ENCODE results near the gene NLGN3.

NLGN3 gene

DNA sequence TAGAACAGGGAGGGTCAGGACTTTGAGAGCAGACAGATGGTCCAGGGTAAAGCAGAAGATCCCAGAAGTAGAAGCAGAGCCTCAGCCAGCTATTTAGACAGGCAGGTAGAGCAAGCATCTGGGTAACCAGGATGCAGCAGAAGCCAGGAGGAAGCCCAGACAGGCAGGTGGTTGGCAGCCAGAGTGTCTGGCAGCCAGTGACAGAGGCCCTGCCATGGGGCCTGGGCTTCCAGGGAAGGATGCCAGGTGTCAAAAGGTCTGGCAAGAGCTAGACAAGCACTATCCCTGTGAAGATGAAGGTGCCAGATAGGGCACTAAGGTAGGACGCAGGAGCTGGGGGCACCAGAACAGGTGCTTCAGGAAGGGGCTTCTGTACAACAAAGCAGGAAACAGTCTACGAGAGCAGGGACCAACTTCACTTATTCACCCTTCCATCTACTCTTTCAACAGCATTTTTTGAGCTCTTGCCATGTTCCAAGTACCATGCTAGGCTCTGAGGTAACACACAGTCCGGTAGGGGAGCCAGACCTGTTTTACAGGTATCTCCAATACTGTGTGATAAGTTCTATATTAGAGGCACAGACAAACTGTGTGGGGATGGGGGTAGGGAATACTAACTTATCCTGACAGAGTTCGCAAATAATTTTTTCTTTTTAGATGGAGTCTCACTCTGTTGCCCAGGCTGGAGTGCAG is 40.3 kb downstream of the NLGN3 start:
- TF ChIP-seq, protein P1, sequence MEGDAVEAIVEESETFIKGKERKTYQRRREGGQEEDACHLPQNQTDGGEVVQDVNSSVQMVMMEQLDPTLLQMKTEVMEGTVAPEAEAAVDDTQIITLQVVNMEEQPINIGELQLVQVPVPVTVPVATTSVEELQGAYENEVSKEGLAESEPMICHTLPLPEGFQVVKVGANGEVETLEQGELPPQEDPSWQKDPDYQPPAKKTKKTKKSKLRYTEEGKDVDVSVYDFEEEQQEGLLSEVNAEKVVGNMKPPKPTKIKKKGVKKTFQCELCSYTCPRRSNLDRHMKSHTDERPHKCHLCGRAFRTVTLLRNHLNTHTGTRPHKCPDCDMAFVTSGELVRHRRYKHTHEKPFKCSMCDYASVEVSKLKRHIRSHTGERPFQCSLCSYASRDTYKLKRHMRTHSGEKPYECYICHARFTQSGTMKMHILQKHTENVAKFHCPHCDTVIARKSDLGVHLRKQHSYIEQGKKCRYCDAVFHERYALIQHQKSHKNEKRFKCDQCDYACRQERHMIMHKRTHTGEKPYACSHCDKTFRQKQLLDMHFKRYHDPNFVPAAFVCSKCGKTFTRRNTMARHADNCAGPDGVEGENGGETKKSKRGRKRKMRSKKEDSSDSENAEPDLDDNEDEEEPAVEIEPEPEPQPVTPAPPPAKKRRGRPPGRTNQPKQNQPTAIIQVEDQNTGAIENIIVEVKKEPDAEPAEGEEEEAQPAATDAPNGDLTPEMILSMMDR (IDR thresholded peaks at IDR 0.05; ENCODE audit: insufficient read depth, missing control alignments), result no peak
- FAIRE-seq (no peak), DNase-seq (ENCODE audit: insufficient read length, low spot score) (no peak)

DNA sequence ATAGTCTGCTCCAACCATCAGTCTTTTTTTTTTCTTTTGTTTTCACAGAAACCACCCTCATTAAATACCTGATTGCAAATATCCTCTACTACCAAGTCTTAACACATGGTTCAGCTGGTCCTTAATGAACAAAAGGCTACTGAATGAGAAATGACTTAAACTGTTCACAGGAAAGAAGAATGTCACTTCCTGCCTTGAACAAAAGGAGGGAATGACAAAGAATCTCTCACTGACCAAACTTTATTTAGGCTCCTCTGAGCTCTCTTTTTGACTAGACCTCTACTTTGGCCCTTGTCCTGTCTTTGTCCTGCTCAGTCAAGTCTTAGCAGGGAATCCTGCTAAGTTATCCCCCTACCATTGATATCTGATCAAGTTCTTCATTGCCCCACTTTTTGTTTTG is 46.6 kb downstream of the NLGN3 start:
- FAIRE-seq (no peak), DNase-seq (ENCODE audit: insufficient read length, low spot score) (no peak)
- TF ChIP-seq, protein P1 (IDR thresholded peaks at IDR 0.05; ENCODE audit: insufficient read depth, missing control alignments), result no peak

DNA sequence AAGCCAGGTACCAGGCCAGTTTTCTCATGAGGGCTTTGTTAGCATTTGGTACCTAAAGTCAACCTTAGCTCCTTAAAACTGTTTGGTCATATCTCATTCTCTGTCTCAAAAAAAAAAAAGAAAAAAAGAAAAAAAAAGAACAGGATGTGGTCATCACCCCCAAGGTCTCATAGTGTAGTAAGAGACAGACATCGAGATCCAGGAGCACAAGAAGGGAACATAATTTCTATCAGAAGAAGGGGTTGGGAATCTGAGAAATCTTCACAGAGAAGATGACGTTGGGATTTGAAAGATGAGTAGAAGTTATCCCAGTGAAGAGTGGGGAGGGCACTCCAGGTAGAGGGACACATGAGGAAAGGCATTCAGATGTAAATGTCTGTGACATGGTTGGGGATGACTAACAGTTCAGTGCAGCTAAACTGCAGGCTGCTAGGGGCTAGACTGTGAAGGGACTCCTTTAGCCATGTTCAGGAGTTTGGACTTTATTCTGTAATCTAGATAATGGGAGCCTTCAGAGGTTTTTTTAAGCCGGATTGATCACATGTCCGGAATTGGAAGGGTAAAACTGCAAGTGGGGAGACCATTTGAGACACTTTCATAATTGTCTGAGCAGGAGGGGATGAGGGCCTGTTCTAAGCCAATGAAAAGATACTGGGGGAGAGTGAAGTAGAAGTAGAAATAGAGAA is 51.5 kb downstream of the NLGN3 start:
- no peak for FAIRE-seq
- TF ChIP-seq, protein P1 (IDR thresholded peaks at IDR 0.05; ENCODE audit: insufficient read depth, missing control alignments), result no peak
- no peak for DNase-seq (ENCODE audit: insufficient read length, low spot score)

DNA sequence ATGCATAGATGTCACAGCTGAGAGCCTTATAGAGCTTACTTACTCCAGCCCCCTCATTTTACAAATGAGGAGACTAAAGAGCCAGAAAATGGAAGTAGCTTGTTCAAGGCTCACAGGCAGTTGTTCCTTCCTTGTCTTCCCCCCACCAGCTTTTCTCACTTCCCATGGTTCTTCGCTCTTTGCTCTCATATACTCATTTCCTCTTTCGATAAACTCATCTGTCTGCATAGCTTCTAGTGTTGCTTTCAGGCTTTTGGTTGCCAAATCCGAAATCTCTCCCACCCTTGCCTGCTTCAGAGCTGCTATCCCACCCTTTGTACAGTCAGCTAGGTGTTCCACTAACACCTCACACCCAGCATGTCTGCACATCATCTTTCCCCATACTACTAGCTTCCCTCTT is 53.4 kb downstream of the NLGN3 start:
- FAIRE-seq, result no peak
- TF ChIP-seq, protein P1 (IDR thresholded peaks at IDR 0.05; ENCODE audit: insufficient read depth, missing control alignments), result no peak

DNA sequence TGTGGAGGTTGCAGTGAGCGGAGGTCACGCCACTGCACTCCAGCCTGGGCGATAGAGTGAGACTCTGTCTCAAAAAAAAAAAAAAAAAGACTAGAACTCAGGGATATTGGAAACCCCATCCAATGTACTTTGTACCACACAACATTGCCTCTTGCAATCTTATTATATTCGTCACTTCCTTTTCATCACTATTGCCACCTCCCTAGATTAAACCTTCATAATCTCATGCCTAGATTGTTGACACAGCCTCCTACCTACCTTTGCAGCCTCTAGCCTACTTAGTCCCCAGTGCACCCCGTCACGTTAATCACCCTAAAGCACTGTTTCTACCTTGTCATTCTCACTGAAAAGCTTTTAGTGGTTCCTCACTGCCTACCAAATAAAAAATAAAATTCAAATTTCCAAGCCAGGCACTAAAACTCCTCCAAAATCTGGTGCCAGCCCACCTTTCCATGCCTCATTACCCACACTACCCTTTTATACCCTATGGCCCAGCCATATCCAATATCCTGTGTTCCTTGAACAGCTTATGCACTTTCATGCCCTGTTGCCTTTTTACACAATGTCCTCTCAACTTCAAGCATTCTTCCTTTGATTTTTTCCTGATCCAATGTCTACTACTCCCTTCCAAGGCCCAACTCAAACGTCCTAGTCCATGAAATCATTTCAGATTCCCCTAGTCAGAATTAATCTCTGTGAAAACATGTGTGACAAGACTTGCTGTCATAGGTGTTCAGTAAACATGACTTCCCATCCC is 54.8 kb downstream of the NLGN3 start:
- TF ChIP-seq, protein P1 (IDR thresholded peaks at IDR 0.05; ENCODE audit: insufficient read depth, missing control alignments), result no peak
- no peak for DNase-seq (ENCODE audit: insufficient read length, low spot score)
- no peak for FAIRE-seq

More for the DNA sequence above, 53.4 kb downstream of the NLGN3 start:
- no peak for DNase-seq (ENCODE audit: insufficient read length, low spot score)

DNA sequence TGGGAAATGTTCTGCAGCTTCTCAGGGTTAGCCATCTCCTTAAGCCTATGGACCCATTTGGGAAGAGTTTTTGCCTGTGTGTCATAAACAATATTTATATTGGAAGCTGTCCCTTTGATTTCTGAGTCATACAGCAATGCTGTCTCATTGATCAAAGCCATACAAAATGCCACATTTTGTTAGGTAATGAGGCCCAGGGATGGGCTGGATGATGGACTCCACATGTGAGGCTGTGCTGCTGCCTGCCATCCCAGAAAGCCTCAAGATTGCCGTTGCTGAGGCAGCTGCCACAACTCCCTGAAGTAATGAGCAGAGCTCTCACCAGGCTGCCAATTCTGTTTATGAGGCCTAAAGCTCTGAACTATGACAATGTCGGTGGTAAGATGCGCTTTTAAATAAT is 66.2 kb downstream of the NLGN3 start:
- FAIRE-seq (no peak), DNase-seq (ENCODE audit: insufficient read length, low spot score) (no peak)
- TF ChIP-seq, protein P1 (IDR thresholded peaks at IDR 0.05; ENCODE audit: insufficient read depth, missing control alignments), result no peak

Measured in D721Med (cell line).